HFFc6 (cell line): ENCODE results near the gene IFIT1. TPM values are rescaled to one million over a fixed set of nuclear protein-coding genes. Genes with fewer than 3 reads are reported as not detected.

Experiments
- DNase-seq: peaks from one replicate; pipeline ENCODE4 v3.0.0-alpha.2; 2018
- H3K27ac Mint-ChIP-seq: 2 replicates; pipeline ENCODE4 v1.8.0; 2020; ENCODE audit warnings: mild to moderate bottlenecking, mixed read lengths
- H3K27me3 Mint-ChIP-seq: 2 replicates; pipeline ENCODE4 v1.8.0; 2021; ENCODE audit warnings: mild to moderate bottlenecking, moderate library complexity, mixed read lengths; ENCODE audit not compliant: insufficient read depth
- H3K36me3 Mint-ChIP-seq: 2 replicates; pipeline ENCODE4 v1.8.0; 2021; ENCODE audit warnings: low read depth, mixed read lengths
- H3K4me1 Mint-ChIP-seq: 2 replicates; pipeline ENCODE4 v1.8.0; 2020; ENCODE audit warnings: low read depth, mixed read lengths
- H3K4me3 Mint-ChIP-seq: 2 replicates; pipeline ENCODE4 v1.8.0; 2020; ENCODE audit warnings: mild to moderate bottlenecking, moderate library complexity, mixed read lengths
- H3K9me3 Mint-ChIP-seq: 2 replicates; pipeline ENCODE4 v1.8.0; 2020; ENCODE audit warnings: mild to moderate bottlenecking, mixed read lengths
- total RNA-seq, 6 experiments: library from RNA; stranded (reverse); fragmentation: NEBNext Ultra II Directional; extraction: Animal tissue kit (Norgen Biotek cat#: 25700); gene quantifications; 2 replicates in 1 of 6; 3 replicates in 5 of 6; pipeline ENCODE4 v1.2.3, GENCODE V29; 2021
- TF ChIP-seq, protein P1 (sequence below): fragments of 200-600 bp; sonication (generic); IDR thresholded peaks from 2 replicates; pipeline ENCODE4 v1.5.0; 2021; ENCODE audit warnings: antibody characterized with exemption, mild to moderate bottlenecking

IFIT1 gene
- total RNA-seq, 6 experiments from 2014 or later: 35.7 to 52.5 (median 49.1) TPM

DNA sequence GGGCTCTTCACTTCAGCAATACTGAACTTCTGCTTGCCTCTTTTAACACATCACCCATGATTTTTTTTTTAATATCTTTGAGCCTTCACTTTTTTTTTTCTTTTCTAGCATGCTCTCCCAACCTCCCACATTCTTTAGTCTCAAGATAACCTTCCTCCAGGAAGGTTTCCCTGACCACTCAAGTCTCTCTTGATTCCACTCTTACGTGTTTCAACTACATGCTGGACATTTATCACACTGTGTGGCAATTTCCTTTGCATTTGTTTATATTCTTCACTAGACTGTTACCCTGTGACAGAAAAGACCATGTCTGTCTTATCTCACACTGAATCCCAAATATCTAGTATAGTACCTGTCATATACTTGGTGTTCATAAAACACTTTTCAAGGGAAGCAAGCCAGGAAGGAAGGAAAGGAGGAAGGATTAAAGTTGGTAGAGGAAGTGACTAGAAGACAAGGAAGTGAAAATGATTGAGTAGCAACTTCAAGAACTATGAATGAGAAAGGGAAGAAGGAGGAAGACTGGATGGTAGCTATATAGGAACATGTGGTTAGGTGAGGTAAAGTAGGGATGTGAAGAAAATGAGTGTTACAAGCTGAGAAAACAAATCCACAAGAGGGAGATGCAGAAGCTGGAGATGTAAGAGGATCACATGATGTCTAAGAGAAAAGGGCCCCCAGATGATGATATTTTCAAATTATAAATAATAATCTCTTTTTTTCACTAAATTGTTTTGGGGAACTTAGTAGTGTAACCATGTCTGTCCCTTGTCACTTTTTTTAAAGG, 62.3 kb downstream of the IFIT1 start:
- H3K27me3 Mint-ChIP-seq: peaks cover 2% of the 10 kb centered on the region; the same call in 1 of the 2 replicates
- H3K27ac Mint-ChIP-seq: no peak overlapping the region
- H3K36me3 Mint-ChIP-seq: no peaks in the 10 kb centered on the region
- TF ChIP-seq, protein P1, sequence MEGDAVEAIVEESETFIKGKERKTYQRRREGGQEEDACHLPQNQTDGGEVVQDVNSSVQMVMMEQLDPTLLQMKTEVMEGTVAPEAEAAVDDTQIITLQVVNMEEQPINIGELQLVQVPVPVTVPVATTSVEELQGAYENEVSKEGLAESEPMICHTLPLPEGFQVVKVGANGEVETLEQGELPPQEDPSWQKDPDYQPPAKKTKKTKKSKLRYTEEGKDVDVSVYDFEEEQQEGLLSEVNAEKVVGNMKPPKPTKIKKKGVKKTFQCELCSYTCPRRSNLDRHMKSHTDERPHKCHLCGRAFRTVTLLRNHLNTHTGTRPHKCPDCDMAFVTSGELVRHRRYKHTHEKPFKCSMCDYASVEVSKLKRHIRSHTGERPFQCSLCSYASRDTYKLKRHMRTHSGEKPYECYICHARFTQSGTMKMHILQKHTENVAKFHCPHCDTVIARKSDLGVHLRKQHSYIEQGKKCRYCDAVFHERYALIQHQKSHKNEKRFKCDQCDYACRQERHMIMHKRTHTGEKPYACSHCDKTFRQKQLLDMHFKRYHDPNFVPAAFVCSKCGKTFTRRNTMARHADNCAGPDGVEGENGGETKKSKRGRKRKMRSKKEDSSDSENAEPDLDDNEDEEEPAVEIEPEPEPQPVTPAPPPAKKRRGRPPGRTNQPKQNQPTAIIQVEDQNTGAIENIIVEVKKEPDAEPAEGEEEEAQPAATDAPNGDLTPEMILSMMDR: peak; percentile 7; the same call in 1 of the 2 replicates
- no peak for DNase-seq
- H3K9me3 Mint-ChIP-seq: no peaks in the 10 kb centered on the region
- H3K4me1 Mint-ChIP-seq: peaks cover 38% of the 10 kb centered on the region
- H3K4me3 Mint-ChIP-seq: no peak overlapping the region

Other genes with a start within 250 kb of the IFIT1 start
- gene CH25H, start 185.3 kb upstream of the IFIT1 start, total RNA-seq: under 1 TPM in 5 of 6 experiments, not detected in 1; 0.09 to 0.18 (median 0.12) TPM
- 100 to 1,000 TPM; 108 to 212 (median 122) TPM for gene LIPA, start 140.8 kb upstream of the IFIT1 start, total RNA-seq
- 10 to 100 TPM in 5 of 6 experiments, 1 to 10 TPM in 1; 8.7 to 14.1 (median 13.0) TPM for gene IFIT2, start 90.6 kb upstream of the IFIT1 start, total RNA-seq
- gene IFIT3, start 64.6 kb upstream of the IFIT1 start, total RNA-seq: 10 to 100 TPM; 11.5 to 18.6 (median 18.0) TPM
- gene IFIT1B, start 14.6 kb upstream of the IFIT1 start, total RNA-seq: not detected
- gene IFIT5, start 21.9 kb downstream of the IFIT1 start, total RNA-seq: 10 to 100 TPM; 19.2 to 26.1 (median 22.4) TPM
- gene SLC16A12, start 143.0 kb downstream of the IFIT1 start, total RNA-seq: not detected